T-cell (primary cell): Measurements from ENCODE around the gene DHDDS. TPM values are rescaled to one million over a fixed set of nuclear protein-coding genes. Genes with fewer than 3 reads are reported as not detected.
"Not testable (repeated sequence)": the region's sequence is repeated elsewhere in the genome, so short reads cannot be mapped to it uniquely, and the experiment has no call there.

ENCODE experiments used
- ATAC-seq, 4 experiments: fragments of 200-7000 bp in 3 of 4; fragments of 150-1000 bp in 1 of 4; cut with Tn5 transposase; replicated peaks in 1 of 4; 1 replicate in 3 of 4; 2 replicates in 1 of 4; pipeline ENCODE4 v1.10.0; 2021; ENCODE audit warnings: moderate library complexity in 3 of 4, mild to moderate bottlenecking in 2 of 4, moderate number of reproducible peaks in 1 of 4
- CTCF ChIA-PET, 2 donors: fragments of 300-600 bp; sonication (Branson Sonifier 250); formaldehyde crosslinking; loops; one replicate each; lab custom pipeline; 2022; ENCODE audit warnings: antibody characterized with exemption in 2 of 2; lab: Charles Lee
- POLR2A ChIA-PET, 2 donors: fragments of 300-600 bp; sonication (Branson Sonifier 250); formaldehyde crosslinking; loops; one replicate each; lab custom pipeline; 2022; ENCODE audit warnings: antibody characterized with exemption in 2 of 2; lab: Charles Lee
- DNase-seq, 35 experiments: peaks; one replicate each; pipeline versions ENCODE4 v3.0.0 to v3.0.0-alpha.2; 2013 to 2023
- H3K27ac ChIP-seq: one replicate; pipeline ENCODE4 v1.5.1; 2013; ENCODE audit warnings: low read length
- H3K27me3 ChIP-seq, 2 experiments: replicated peaks in 1 of 2; 1 replicate in 1 of 2; 2 replicates in 1 of 2; pipeline versions ENCODE4 v1.6.1 to v1.7.0; 2013; ENCODE audit warnings: low read length in 1 of 2, mixed read lengths in 1 of 2; ENCODE audit not compliant: control insufficient read depth in 2 of 2, insufficient read depth in 2 of 2; ENCODE audit errors: extremely low read depth in 1 of 2
- H3K36me3 ChIP-seq, 2 donors: 1 replicate in 1 of 2; 2 replicates in 1 of 2; pipeline versions ENCODE4 v1.6.1 to v1.7.0; 2013; ENCODE audit warnings: low read length in 1 of 2; ENCODE audit not compliant: control insufficient read depth in 2 of 2, insufficient read depth in 1 of 2; ENCODE audit errors: extremely low read depth in 1 of 2
- H3K4me1 ChIP-seq, 2 experiments: 1 replicate in 1 of 2; 2 replicates in 1 of 2; pipeline versions ENCODE4 v1.6.1 to v1.7.0; 2013; ENCODE audit warnings: low read length in 2 of 2, mixed read lengths in 1 of 2; ENCODE audit not compliant: insufficient read depth in 2 of 2, control insufficient read depth in 1 of 2; ENCODE audit errors: extremely low read depth in 1 of 2
- H3K4me3 ChIP-seq, 2 donors: 1 replicate in 1 of 2; 2 replicates in 1 of 2; pipeline versions ENCODE4 v1.5.1 to v1.7.0; 2013; ENCODE audit warnings: mild to moderate bottlenecking in 2 of 2, low read length in 1 of 2, moderate library complexity in 1 of 2; ENCODE audit not compliant: control insufficient read depth in 1 of 2; ENCODE audit errors: extremely low read depth in 1 of 2
- H3K9me3 ChIP-seq: 2 replicates; pipeline ENCODE4 v1.7.0; 2013
- H3K27ac Mint-ChIP-seq, 2 donors: one replicate each; pipeline ENCODE4 v1.8.0; 2020 to 2021; ENCODE audit warnings: mild to moderate bottlenecking in 2 of 2, mixed read lengths in 2 of 2
- H3K27me3 Mint-ChIP-seq, 2 donors: one replicate each; pipeline ENCODE4 v1.8.0; 2021 to 2022; ENCODE audit warnings: mixed read lengths in 2 of 2
- H3K36me3 Mint-ChIP-seq: one replicate; pipeline ENCODE4 v1.8.0; 2021; ENCODE audit warnings: mixed read lengths
- H3K4me1 Mint-ChIP-seq, 3 donors: one replicate each; pipeline ENCODE4 v1.8.0; 2020 to 2022; ENCODE audit warnings: mixed read lengths in 3 of 3, mild to moderate bottlenecking in 1 of 3
- H3K4me3 Mint-ChIP-seq, 3 donors: one replicate each; pipeline ENCODE4 v1.8.0; 2020 to 2022; ENCODE audit warnings: mild to moderate bottlenecking in 3 of 3, mixed read lengths in 3 of 3, moderate library complexity in 3 of 3
- H3K9me3 Mint-ChIP-seq, 3 donors: one replicate each; pipeline ENCODE4 v1.8.0; 2020 to 2022; ENCODE audit warnings: mixed read lengths in 3 of 3
- WGBS: methylation state at CpG from one replicate; pipeline ENCODE4 v1.1.5; 2013; ENCODE audit warnings: missing lambda C conversion rate; ENCODE audit not compliant: insufficient coverage; 5-methylcytosine and 5-hydroxymethylcytosine counted together
- total RNA-seq, 35 experiments: library from RNA in 6 of 35; stranded (reverse) in 6 of 35; fragments of 120-200 nt in 1 of 35; gene quantifications; one replicate each; pipeline versions ENCODE4 v1.2.1 to v1.2.4 and lab custom pipeline; 2013 to 2026

The DHDDS gene
- total RNA-seq (10 to 100 TPM; 34.9 to 48.2 (median 42.9) TPM), total RNA-seq (lab: John Stamatoyannopoulos, UW) (15.5 to 56.7 (median 32.6) reads per million in 29 experiments)
- 27.4 TPM for total RNA-seq (2013)

GRCh38 chr1:26431979-26432695, at the start of gene DHDDS:
Gene DHDDS (plus strand): TSS chr1:26432321. CDS start chr1:26432946, 625 bp downstream.
- peaks cover 0 to 7% of the 10 kb centered on the region in 2 donors for H3K36me3 ChIP-seq
- peak within 1 kb of the TSS; percentile 62 to 64 for H3K4me3 ChIP-seq
- peak; percentile 94 to 99 (median 97) for DNase-seq
- no peaks in the 10 kb centered on the region for H3K9me3 Mint-ChIP-seq
- POLR2A ChIA-PET, result interaction anchor here (0.5 to 1.3 kb wide), 5 partner anchors 9 to 1172 kb away, joined by 3 to 4 read pairs (median 3); partner anchors contain the start of gene AHDC1 (in 1 of the 2)
- peaks cover 9% of the 10 kb centered on the region for H3K36me3 Mint-ChIP-seq
- whole genome bisulfite sequencing, result under 1% methylated on average over 45 of the region's 45 CpGs
- peaks cover 7 to 23% of the 10 kb centered on the region in 2 experiments for H3K4me1 ChIP-seq
- CTCF ChIA-PET, result interaction anchor here in 1 of 2 donors (0.6 to 2.8 kb wide), 11 partner anchors 8 to 460 kb away, joined by 3 to 14 read pairs (median 4); partner anchors contain the start of genes CEP85 and PAFAH2
- no peaks in the 10 kb centered on the region for H3K27me3 Mint-ChIP-seq
- ATAC-seq, result peak; percentile 94 to 97 (median 96)
- peak within 1 kb of the TSS; percentile 45 for H3K27ac ChIP-seq
- peak within 1 kb of the TSS; percentile 88 to 95 (median 94) for H3K4me3 Mint-ChIP-seq
- H3K9me3 ChIP-seq, result no peaks in the 10 kb centered on the region
- H3K27ac Mint-ChIP-seq, result peak within 1 kb of the TSS; percentile 93 to 94
- H3K4me1 Mint-ChIP-seq, result peaks cover 19 to 24% (median 21%) of the 10 kb centered on the region in 3 donors
- peaks cover 0 to 8% of the 10 kb centered on the region in 2 experiments for H3K27me3 ChIP-seq

GRCh38 chr1:26384076-26384475, 48.0 kb upstream of the DHDDS start:
- CTCF ChIA-PET, result interaction anchor here in 1 of 2 donors (0.7 kb wide), 1 partner anchor 949 kb away, joined by 4 read pairs; no protein-coding TSS in a partner anchor
- Mint-ChIP-seq H3K4me3 (peak overlapping the region; percentile 1 to 30 (median 7)), H3K4me1 (peaks cover 40 to 57% (median 43%) of the 10 kb centered on the region in 3 donors), H3K9me3 (no peaks in the 10 kb centered on the region), H3K27ac (peak overlapping the region; percentile 69 to 74), H3K27me3 (no peaks in the 10 kb centered on the region), H3K36me3 (no peaks in the 10 kb centered on the region)
- Histone ChIP-seq H3K4me3 (no peak overlapping the region), H3K27ac (no peak overlapping the region), H3K4me1 (peaks cover 7 to 44% of the 10 kb centered on the region in 2 experiments), H3K36me3 (no peaks in the 10 kb centered on the region), H3K27me3 (no peaks in the 10 kb centered on the region), H3K9me3 (no peaks in the 10 kb centered on the region)
- POLR2A ChIA-PET, result interaction anchor here in 1 of 2 donors (0.7 kb wide), 1 partner anchor 11 kb away, joined by 4 read pairs; no protein-coding TSS in a partner anchor
- 83% methylated on average over 1 of the region's 3 CpGs for WGBS
- peak in 1 of 35 experiments; percentile 44 for DNase-seq
- ATAC-seq, result peak in 1 of 4 experiments; percentile 37

GRCh38 chr1:26385063-26385462, 47.1 kb upstream of the DHDDS start:
- H3K4me1 ChIP-seq, result peaks cover 5 to 44% of the 10 kb centered on the region in 2 experiments
- H3K36me3 ChIP-seq, H3K27me3 ChIP-seq, DNase-seq, POLR2A ChIA-PET, ATAC-seq, H3K36me3 Mint-ChIP-seq, H3K27me3 Mint-ChIP-seq, CTCF ChIA-PET, H3K9me3 Mint-ChIP-seq, H3K9me3 ChIP-seq, H3K27ac ChIP-seq, H3K4me3 ChIP-seq: not testable (repeated sequence)
- peak overlapping the region in 1 of 3 donors; percentile 61 for H3K4me3 Mint-ChIP-seq
- H3K4me1 Mint-ChIP-seq, result peaks cover 40 to 59% (median 45%) of the 10 kb centered on the region in 3 donors
- H3K27ac Mint-ChIP-seq, result peak overlapping the region in 1 of 2 donors; percentile 39
- WGBS, result 100% methylated on average over 1 of the region's 3 CpGs

GRCh38 chr1:26387447-26387846, 44.7 kb upstream of the DHDDS start:
- Histone ChIP-seq H3K36me3 (no peaks in the 10 kb centered on the region), H3K9me3 (no peaks in the 10 kb centered on the region), H3K27me3 (no peaks in the 10 kb centered on the region), H3K4me3 (no peak overlapping the region), H3K27ac (no peak overlapping the region), H3K4me1 (peaks cover 5 to 54% of the 10 kb centered on the region in 2 experiments)
- ChIA-PET CTCF (interaction anchor here in 1 of 2 donors (0.6 to 1.6 kb wide), 2 partner anchors 66 to 78 kb away, joined by 3 read pairs; no protein-coding TSS in a partner anchor), POLR2A (interaction anchor here in 1 of 2 donors (0.7 kb wide), 1 partner anchor 126 kb away, joined by 3 read pairs; no protein-coding TSS in a partner anchor)
- Mint-ChIP-seq H3K9me3 (no peaks in the 10 kb centered on the region), H3K4me1 (peaks cover 45 to 62% (median 52%) of the 10 kb centered on the region in 3 donors), H3K27ac (no peak overlapping the region), H3K4me3 (no peak overlapping the region), H3K36me3 (no peaks in the 10 kb centered on the region), H3K27me3 (no peaks in the 10 kb centered on the region)
- WGBS, result 79% methylated on average over 4 of the region's 7 CpGs
- ATAC-seq, result no peak
- DNase-seq, result no peak

- H3K9me3 ChIP-seq, result no peaks in the 10 kb centered on the region
- no peaks in the 10 kb centered on the region for H3K9me3 Mint-ChIP-seq
- H3K4me1 ChIP-seq, result peaks cover 5 to 47% of the 10 kb centered on the region in 2 experiments
- 78% methylated on average over 3 of the region's 7 CpGs for WGBS
- no peak overlapping the region for H3K4me3 ChIP-seq
- H3K27me3 ChIP-seq, result no peaks in the 10 kb centered on the region
- H3K36me3 Mint-ChIP-seq, result no peaks in the 10 kb centered on the region
- no peak overlapping the region for H3K27ac ChIP-seq
- POLR2A ChIA-PET, result interaction anchor here in 1 of 2 donors (0.6 kb wide), 1 partner anchor 454 kb away, joined by 3 read pairs; no protein-coding TSS in a partner anchor
- no peak for DNase-seq
- peak overlapping the region in 1 of 2 donors; percentile 44 for H3K27ac Mint-ChIP-seq
- no peaks in the 10 kb centered on the region for H3K27me3 Mint-ChIP-seq
- ATAC-seq, result no peak
- no peak overlapping the region for H3K4me3 Mint-ChIP-seq
- H3K4me1 Mint-ChIP-seq, result peaks cover 43 to 57% (median 48%) of the 10 kb centered on the region in 3 donors
- no peaks in the 10 kb centered on the region for H3K36me3 ChIP-seq
- CTCF ChIA-PET, result interaction anchor here in 1 of 2 donors (0.6 kb wide), 2 partner anchors 92 to 482 kb away, joined by 6 read pairs; no protein-coding TSS in a partner anchor
These were observed 43.2 kb upstream of the DHDDS start for GRCh38 chr1:26388791-26389445.
